GM18505 (cell line): ENCODE measurements around the gene ZDHHC11.
"Not testable (repeated sequence)": the region's sequence is repeated elsewhere in the genome, so short reads cannot be mapped to it uniquely, and the experiment has no call there.

Experiments used
- ATAC-seq: cut with Tn5 transposase; IDR thresholded peaks from one replicate; pipeline ENCODE4 v1.9.1; 2021; ENCODE audit not compliant: unreplicated experiment
- POLR2A ChIP-seq: IDR thresholded peaks from 4 replicates; pipeline ENCODE4 v1.6.1; 2011; ENCODE audit warnings: borderline replicate concordance; ENCODE audit not compliant: insufficient read depth, insufficient read length; ENCODE audit errors: extremely low read depth

ZDHHC11 gene

GRCh38 chr5:757931-758697 is 92.7 kb downstream of the ZDHHC11 start:
- no peak for ATAC-seq
- TF ChIP-seq POLR2A, result no peak

GRCh38 chr5:757346-757930 is 93.3 kb downstream of the ZDHHC11 start:
- ATAC-seq, result no peak
- no peak for TF ChIP-seq POLR2A

GRCh38 chr5:756865-757345 is 93.9 kb downstream of the ZDHHC11 start:
- no peak for TF ChIP-seq POLR2A
- ATAC-seq, result no peak

GRCh38 chr5:756171-756570 is 94.6 kb downstream of the ZDHHC11 start:
- no peak for TF ChIP-seq POLR2A
- ATAC-seq, result no peak

GRCh38 chr5:754143-754632 is 96.6 kb downstream of the ZDHHC11 start:
- ATAC-seq, result not testable (repeated sequence)

GRCh38 chr5:753567-754142 is 97.1 kb downstream of the ZDHHC11 start:
- ATAC-seq, result not testable (repeated sequence)

GRCh38 chr5:752532-753115 is 98.2 kb downstream of the ZDHHC11 start:
- ATAC-seq, result not testable (repeated sequence)

GRCh38 chr5:751992-752391 is 98.8 kb downstream of the ZDHHC11 start:
- not testable (repeated sequence) for ATAC-seq

GRCh38 chr5:751496-751895 is 99.3 kb downstream of the ZDHHC11 start:
- no peak for TF ChIP-seq POLR2A
- no peak for ATAC-seq

GRCh38 chr5:750226-750625 is 100.6 kb downstream of the ZDHHC11 start:
- not testable (repeated sequence) for ATAC-seq

GRCh38 chr5:749101-749670 is 101.6 kb downstream of the ZDHHC11 start:
- no peak for TF ChIP-seq POLR2A
- ATAC-seq, result no peak

- not testable (repeated sequence) for ATAC-seq
Measured at GRCh38 chr5:748011-748980, 102.5 kb downstream of the ZDHHC11 start.

- not testable (repeated sequence) for ATAC-seq
Measured at GRCh38 chr5:747303-747844, 103.4 kb downstream of the ZDHHC11 start.
